ENCODE results near the gene VKORC1L1. TPM values are rescaled to one million over a fixed set of nuclear protein-coding genes. Genes with fewer than 3 reads are reported as not detected.
"Not testable (repeated sequence)": the region's sequence is repeated elsewhere in the genome, so short reads cannot be mapped to it uniquely, and the experiment has no call there.

Gene VKORC1L1
- polyA plus RNA-seq, 2 of the 4 experiments (the other 2 are of a cell fraction) = 28.3 to 36.7 TPM

DNA sequence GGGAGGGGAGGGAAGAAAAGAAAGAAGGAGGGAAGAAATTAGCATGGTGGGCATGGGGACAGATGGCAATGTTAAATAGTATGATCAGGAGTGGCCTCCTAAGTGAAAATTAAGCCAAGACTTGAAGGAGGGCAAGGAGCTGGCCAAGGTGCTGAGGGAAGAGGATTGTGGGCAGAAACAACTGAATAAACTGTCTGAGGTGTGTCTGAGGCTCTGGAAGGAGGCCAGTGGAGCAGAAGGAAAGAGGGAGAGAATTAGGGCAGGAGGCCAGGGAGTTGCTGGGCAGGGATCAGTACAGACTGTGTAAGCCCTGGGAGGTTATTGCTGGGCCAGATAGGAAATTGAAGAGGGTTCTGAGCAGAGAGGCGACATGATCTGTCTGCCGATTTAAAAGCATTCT, 40.6 kb upstream of the VKORC1L1 start:
- DNase-seq (ENCODE audit: low read depth in 1 of 2, low spot score in 1 of 2) (peak in 1 of 2 experiments; percentile 29), FAIRE-seq (no peak), ATAC-seq (no peak)
- TF ChIP-seq, protein P1, sequence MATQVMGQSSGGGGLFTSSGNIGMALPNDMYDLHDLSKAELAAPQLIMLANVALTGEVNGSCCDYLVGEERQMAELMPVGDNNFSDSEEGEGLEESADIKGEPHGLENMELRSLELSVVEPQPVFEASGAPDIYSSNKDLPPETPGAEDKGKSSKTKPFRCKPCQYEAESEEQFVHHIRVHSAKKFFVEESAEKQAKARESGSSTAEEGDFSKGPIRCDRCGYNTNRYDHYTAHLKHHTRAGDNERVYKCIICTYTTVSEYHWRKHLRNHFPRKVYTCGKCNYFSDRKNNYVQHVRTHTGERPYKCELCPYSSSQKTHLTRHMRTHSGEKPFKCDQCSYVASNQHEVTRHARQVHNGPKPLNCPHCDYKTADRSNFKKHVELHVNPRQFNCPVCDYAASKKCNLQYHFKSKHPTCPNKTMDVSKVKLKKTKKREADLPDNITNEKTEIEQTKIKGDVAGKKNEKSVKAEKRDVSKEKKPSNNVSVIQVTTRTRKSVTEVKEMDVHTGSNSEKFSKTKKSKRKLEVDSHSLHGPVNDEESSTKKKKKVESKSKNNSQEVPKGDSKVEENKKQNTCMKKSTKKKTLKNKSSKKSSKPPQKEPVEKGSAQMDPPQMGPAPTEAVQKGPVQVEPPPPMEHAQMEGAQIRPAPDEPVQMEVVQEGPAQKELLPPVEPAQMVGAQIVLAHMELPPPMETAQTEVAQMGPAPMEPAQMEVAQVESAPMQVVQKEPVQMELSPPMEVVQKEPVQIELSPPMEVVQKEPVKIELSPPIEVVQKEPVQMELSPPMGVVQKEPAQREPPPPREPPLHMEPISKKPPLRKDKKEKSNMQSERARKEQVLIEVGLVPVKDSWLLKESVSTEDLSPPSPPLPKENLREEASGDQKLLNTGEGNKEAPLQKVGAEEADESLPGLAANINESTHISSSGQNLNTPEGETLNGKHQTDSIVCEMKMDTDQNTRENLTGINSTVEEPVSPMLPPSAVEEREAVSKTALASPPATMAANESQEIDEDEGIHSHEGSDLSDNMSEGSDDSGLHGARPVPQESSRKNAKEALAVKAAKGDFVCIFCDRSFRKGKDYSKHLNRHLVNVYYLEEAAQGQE (IDR thresholded peaks at IDR 0.05) = peak; percentile 77
- TF ChIP-seq, protein P2, sequence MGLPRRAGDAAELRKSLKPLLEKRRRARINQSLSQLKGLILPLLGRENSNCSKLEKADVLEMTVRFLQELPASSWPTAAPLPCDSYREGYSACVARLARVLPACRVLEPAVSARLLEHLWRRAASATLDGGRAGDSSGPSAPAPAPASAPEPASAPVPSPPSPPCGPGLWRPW (IDR thresholded peaks at IDR 0.05) = no peak
- H3K9me3 ChIP-seq = no peaks in the 10 kb centered on the region
- POLR2A ChIA-PET = interaction anchor here (0.6 kb wide), 1 partner anchor 57 kb away, joined by 3 read pairs; no protein-coding TSS in a partner anchor
- CTCF ChIA-PET = interaction anchor here (0.7 kb wide), 1 partner anchor 9 kb away, joined by 3 read pairs; no protein-coding TSS in a partner anchor
- H3K4me1 ChIP-seq = 0 out of 3 replicates have a peak, but pooled peaks cover under 1% of the 10 kb centered on the region
- no peak overlapping the region for H3K4me3 ChIP-seq
- no peak overlapping the region for H3K27ac ChIP-seq
- H3K4me2 ChIP-seq = no peak overlapping the region
- 78% methylated on average over 2 of the region's 2 CpGs for WGBS (ENCODE audit: missing lambda C conversion rate)

DNA sequence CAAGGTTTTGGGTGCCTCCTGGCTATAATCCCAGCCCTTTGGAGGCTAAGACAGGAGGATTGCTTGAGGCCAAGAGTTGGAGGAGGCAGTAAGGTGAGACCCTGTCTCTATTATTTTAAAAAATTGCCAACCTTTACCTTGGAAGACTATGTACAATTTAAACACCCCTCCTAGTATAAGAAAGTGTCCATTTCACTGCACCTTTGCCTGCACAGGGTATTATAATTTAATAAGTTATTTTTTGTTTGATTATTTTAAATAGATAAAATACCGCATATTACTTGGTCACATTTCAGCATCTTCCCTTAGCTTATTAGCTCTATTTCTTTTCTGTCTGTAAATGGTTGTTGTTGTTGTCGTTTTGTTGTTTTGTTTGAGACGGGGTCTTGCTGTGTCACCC, 36.2 kb upstream of the VKORC1L1 start:
- H3K4me2 ChIP-seq; ATAC-seq; CTCF ChIA-PET; H3K4me3 ChIP-seq; H3K4me1 ChIP-seq; POLR2A ChIA-PET; DNase-seq (ENCODE audit: low read depth in 1 of 2, low spot score in 1 of 2); FAIRE-seq; H3K27ac ChIP-seq; H3K9me3 ChIP-seq: not testable (repeated sequence)
- 87% methylated on average over 3 of the region's 3 CpGs for WGBS (ENCODE audit: missing lambda C conversion rate)

DNA sequence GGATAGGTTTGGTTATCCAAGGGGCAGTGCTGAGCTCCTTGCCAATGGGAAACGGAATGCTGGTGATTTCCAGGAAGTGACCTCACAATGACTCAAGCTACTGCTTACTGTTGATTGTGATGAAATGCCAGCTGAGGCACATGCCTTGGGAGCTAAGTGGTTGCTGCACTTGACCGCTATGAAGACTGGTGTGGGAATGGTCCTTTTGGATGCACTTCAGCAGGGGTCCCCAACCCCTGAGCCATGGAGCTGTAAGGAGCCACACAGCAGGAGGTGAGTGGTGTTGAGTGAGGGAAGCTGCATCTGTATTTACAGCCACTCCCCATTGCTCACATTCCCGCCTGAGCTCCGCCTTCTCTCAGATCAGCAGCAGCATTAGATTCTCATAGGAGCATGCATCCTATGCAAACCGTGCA, 35.3 kb upstream of the VKORC1L1 start:
- POLR2A ChIA-PET, FAIRE-seq, H3K4me2 ChIP-seq, H3K9me3 ChIP-seq, H3K4me3 ChIP-seq, ATAC-seq, H3K27ac ChIP-seq, H3K4me1 ChIP-seq: not testable (repeated sequence)
- CTCF ChIA-PET = interaction anchor here (1.4 kb wide), 1 partner anchor 21 kb away, joined by 3 read pairs; no protein-coding TSS in a partner anchor
- WGBS (ENCODE audit: missing lambda C conversion rate) = 82% methylated on average over 5 of the region's 5 CpGs
- peak in 1 of 2 experiments; percentile 59 for DNase-seq (ENCODE audit: low read depth in 1 of 2, low spot score in 1 of 2)

DNA sequence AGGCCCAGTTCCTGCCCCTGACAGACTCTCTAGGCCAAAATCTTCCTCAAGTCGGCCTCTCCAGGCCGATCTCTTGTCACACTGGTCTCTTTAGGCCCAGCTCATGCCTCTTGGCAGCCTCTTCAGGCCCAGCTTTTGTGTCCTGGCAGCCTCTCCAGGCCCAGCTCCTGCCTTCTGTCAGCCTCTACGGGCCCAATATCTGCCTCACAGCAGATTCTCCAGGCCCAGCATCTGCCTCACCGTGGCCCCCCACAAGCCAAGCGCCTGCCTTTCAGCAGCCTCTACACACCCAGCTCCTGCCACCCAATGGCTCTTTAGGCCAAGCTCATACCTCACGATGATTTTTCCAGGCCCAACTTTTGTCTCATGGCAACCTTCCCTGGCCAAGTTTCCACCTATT, 33.0 kb upstream of the VKORC1L1 start:
- ChIA-PET CTCF (no interaction called here), POLR2A (no interaction called here)
- ATAC-seq (no peak; a peak in 1 of 6 replicates), FAIRE-seq (no peak), DNase-seq (ENCODE audit: low read depth in 1 of 2, low spot score in 1 of 2) (no peak)
- no peak overlapping the region for H3K27ac ChIP-seq
- WGBS (ENCODE audit: missing lambda C conversion rate) = 78% methylated on average over 6 of the region's 6 CpGs
- H3K4me1 ChIP-seq = 0 out of 3 replicates have a peak, but pooled peaks cover 6% of the 10 kb centered on the region
- H3K4me2 ChIP-seq = no peak overlapping the region
- no peak overlapping the region for H3K4me3 ChIP-seq
- H3K9me3 ChIP-seq = no peaks in the 10 kb centered on the region
- TF ChIP-seq RCOR1 (IDR thresholded peaks at IDR 0.05; ENCODE audit: low read depth, low read length) (no peak), FOSB (CRISPR knock-in tag; IDR thresholded peaks at IDR 0.05) (no peak), BHLHE40 (IDR thresholded peaks at IDR 0.05; ENCODE audit: low read depth, low read length) (no peak), EP300 (IDR thresholded peaks at IDR 0.05) (no peak), KDM1A (IDR thresholded peaks at IDR 0.05; ENCODE audit: low read depth) (no peak), TP53 (CRISPR knock-in tag; IDR thresholded peaks at IDR 0.05) (no peak), FOXS1 (CRISPR knock-in tag; IDR thresholded peaks at IDR 0.05) (no peak), TFCP2L1 (CRISPR knock-in tag; IDR thresholded peaks at IDR 0.05) (no peak), FOSL2 (IDR thresholded peaks at IDR 0.05) (no peak), FOSL2 (CRISPR knock-in tag; IDR thresholded peaks at IDR 0.05) (no peak), HDAC2 (IDR thresholded peaks at IDR 0.05) (no peak), RNF2 (IDR thresholded peaks at IDR 0.05; ENCODE audit: borderline replicate concordance, low read depth) (no peak), PHF8 (IDR thresholded peaks at IDR 0.05; ENCODE audit: borderline replicate concordance, low read depth) (no peak), EHF (CRISPR knock-in tag; IDR thresholded peaks at IDR 0.05) (no peak)
- TF ChIP-seq, protein P3, sequence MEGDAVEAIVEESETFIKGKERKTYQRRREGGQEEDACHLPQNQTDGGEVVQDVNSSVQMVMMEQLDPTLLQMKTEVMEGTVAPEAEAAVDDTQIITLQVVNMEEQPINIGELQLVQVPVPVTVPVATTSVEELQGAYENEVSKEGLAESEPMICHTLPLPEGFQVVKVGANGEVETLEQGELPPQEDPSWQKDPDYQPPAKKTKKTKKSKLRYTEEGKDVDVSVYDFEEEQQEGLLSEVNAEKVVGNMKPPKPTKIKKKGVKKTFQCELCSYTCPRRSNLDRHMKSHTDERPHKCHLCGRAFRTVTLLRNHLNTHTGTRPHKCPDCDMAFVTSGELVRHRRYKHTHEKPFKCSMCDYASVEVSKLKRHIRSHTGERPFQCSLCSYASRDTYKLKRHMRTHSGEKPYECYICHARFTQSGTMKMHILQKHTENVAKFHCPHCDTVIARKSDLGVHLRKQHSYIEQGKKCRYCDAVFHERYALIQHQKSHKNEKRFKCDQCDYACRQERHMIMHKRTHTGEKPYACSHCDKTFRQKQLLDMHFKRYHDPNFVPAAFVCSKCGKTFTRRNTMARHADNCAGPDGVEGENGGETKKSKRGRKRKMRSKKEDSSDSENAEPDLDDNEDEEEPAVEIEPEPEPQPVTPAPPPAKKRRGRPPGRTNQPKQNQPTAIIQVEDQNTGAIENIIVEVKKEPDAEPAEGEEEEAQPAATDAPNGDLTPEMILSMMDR (IDR thresholded peaks at IDR 0.05) = no peak
- TF ChIP-seq, protein P1 (IDR thresholded peaks at IDR 0.05) = no peak
- TF ChIP-seq, protein P4, sequence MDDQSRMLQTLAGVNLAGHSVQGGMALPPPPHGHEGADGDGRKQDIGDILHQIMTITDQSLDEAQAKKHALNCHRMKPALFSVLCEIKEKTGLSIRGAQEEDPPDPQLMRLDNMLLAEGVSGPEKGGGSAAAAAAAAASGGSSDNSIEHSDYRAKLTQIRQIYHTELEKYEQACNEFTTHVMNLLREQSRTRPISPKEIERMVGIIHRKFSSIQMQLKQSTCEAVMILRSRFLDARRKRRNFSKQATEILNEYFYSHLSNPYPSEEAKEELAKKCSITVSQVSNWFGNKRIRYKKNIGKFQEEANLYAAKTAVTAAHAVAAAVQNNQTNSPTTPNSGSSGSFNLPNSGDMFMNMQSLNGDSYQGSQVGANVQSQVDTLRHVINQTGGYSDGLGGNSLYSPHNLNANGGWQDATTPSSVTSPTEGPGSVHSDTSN (IDR thresholded peaks at IDR 0.05) = no peak
- TF ChIP-seq, protein P5, sequence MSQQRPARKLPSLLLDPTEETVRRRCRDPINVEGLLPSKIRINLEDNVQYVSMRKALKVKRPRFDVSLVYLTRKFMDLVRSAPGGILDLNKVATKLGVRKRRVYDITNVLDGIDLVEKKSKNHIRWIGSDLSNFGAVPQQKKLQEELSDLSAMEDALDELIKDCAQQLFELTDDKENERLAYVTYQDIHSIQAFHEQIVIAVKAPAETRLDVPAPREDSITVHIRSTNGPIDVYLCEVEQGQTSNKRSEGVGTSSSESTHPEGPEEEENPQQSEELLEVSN (IDR thresholded peaks at IDR 0.05; ENCODE audit: borderline replicate concordance, low read depth) = no peak
